HG02623 (cell line): Measurements from ENCODE around the gene NUDT3.
"Not testable (repeated sequence)": the region's sequence is repeated elsewhere in the genome, so short reads cannot be mapped to it uniquely, and the experiment has no call there.

Experiments used
- ATAC-seq: cut with Tn5 transposase; IDR thresholded peaks from one replicate; pipeline ENCODE4 v1.9.1; 2021; ENCODE audit warnings: moderate library complexity; ENCODE audit not compliant: unreplicated experiment

NUDT3 gene

GRCh38 chr6:34346175-34347119 is 46.0 kb downstream of the NUDT3 start:
- no peak for ATAC-seq

DNA sequence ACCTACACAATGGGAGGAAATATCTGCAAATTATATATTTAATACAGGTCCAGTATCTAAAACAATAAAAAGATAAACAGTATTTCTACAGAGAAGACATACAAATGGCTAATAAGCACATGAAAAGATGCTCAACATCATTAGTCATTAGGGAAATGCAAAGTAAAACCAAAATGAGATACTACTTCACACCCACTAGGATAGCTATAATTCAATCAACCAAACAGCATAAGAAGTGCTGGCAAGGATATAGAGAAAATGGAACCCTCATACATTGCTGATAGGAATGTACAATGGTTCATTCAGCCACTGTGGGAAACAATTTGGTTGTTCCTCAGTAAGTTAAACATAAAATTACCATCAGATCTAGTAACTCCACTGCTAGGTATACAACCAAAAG is 48.7 kb downstream of the NUDT3 start:
- no peak for ATAC-seq

GRCh38 chr6:34342247-34342646 is 50.2 kb downstream of the NUDT3 start:
- no peak for ATAC-seq

GRCh38 chr6:34341481-34341971 is 50.9 kb downstream of the NUDT3 start:
- ATAC-seq: no peak

DNA sequence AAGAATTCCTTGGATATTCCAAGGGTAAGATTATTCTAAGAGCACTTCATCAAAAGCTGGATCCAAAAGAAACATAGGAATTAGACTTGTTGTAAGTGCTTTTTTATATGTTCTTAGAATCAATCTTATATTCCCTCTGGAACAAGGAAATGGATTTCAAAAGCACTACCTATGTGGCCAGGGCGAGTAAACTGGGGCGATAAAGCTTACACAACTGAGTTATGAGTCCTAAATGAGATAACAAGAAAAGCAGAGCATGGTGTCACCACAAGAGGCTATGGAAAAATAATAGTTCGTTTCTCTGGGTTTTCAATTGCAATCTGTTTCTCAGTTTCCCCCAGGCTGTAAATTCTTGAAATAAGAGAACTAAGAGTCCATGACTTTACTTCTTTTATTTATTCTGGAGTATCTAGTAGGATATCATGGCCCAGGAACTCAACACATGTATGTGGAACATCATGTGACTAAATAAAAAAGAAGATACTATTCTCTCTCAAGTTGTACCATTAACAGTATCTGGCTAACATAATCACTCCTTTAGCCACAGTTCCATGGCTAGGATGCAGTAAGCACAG is 51.5 kb downstream of the NUDT3 start:
- no peak for ATAC-seq

DNA sequence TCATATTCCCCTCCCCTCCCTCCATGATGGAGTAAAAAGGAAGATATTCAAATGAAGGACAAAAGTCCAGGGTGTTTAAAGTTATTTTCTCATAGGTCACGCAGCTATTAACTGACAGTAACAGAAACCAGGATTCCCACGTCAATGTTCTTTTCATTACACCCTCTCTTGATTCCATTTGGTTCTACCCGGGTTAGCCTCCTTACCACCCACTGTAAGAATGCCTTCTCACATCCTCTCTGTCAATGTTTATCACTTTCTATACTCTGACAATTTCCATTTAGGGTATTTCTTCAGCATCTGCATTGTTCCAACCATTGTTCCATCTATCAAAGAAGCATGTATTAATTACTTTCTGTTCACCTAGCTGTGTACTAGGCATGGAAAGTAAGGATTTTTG is 52.1 kb downstream of the NUDT3 start:
- ATAC-seq: no peak

DNA sequence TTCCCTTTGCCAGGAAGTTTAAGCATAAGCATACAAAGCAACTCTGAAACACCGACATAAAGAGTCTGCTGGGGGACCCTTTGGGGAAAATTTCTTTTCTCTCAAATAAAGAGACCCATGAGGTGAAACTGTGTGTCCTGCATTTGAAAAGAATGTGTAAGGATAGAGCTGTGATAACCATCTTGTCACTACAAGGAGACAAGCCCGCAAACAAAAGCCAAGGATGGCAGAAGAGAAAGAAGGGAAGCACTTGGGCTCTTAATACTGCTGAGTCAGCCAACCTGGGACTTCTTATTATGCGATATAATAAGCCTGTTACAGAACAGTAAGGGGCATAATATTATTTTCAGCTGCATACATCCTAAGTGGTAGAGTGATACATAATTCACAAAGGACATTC is 52.5 kb downstream of the NUDT3 start:
- no peak for ATAC-seq

GRCh38 chr6:34339432-34339831 is 53.0 kb downstream of the NUDT3 start:
- no peak for ATAC-seq

DNA sequence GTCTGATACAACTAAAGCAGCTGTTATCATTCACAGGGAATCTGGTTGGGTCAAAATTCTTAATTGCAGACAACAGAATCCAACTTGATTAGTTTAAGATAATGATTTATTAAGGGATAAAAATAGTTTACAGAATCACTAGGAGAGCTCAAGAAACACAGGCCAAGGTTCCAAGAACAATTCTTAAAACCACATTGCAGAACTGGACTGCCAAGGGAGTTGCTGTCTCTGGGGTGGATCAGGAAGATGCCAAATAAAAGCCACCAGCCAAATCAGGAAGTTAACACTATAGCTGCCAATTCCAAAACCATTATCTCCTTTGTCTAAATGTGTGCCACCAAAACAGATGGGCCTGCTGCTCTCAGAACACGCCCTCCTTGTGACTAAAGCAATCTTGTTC is 53.7 kb downstream of the NUDT3 start:
- no peak for ATAC-seq

DNA sequence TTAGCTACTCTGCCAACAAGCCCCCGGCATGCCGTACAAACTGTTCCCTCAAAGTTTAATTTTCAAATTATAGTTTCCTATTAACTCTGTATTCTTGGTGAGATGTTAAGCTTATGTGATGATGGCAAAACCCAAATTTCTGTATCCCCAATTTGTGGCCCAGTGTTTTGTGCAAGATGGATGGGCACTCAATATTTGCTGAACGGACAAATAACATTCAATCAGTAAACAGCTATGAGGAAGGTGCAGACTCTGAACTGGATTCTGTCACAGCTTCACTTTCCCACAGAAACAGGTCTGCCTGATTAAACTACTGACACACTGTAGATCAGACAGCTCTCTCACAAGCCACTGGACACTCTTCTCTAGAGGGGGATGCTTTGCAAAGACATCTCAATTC is 54.1 kb downstream of the NUDT3 start:
- ATAC-seq: no peak

- ATAC-seq: no peak
Observed at GRCh38 chr6:34334796-34335416, 57.6 kb downstream of the NUDT3 start.

DNA sequence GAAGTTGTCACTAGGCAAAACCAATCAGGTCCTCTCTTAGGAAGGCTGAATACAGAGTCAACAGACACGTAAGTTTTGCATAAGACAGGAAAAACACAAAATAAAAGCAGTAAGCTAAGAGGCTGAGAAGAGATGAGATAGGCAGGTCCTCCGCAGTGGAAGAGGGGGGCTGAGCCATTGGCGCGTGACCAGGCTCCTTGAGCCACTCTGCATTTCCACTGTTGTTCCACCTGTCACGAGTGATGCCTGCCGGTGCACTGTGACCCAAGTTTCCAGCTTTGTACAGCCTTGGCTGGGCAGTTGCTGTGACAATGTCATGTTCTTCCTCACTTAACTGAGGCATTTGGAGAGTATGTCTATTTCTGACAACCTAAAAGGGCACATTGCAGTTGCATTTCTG is 58.6 kb downstream of the NUDT3 start:
- no peak for ATAC-seq

GRCh38 chr6:34332251-34333198 is 59.9 kb downstream of the NUDT3 start:
- ATAC-seq: no peak

DNA sequence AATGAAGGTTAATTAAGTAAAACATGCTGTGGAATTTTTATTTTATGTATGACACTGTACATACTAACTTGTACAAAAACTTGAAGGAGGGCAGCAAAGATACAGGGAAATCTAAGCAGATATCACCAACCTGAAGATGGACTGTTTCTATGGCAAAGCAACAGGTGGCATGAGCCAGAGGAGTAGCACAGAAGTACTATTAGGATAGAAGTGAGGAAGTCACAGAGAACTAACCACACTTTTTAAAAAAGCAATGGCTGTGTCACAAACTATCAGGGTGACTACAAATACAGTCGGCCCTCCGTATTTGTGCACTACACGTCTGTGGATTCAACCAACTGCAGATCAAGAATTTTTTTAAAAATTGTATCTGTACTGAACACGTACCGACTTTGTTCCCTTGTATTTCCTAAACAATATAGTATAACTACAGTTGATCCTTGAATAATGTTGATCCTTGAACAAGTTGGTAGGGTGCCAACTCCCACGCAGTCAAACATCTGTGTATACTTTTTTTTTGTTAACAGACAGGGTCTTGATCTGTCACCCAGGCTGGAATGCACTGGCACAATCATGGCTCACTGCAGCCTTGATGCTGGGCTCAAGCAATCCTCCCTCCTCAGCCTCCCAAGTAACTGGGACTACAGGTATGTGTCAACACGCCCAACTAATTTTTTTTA is 61.0 kb downstream of the NUDT3 start:
- ATAC-seq: no peak

- not testable (repeated sequence) for ATAC-seq
Observed at GRCh38 chr6:34329814-34330213, 62.7 kb downstream of the NUDT3 start.

GRCh38 chr6:34328969-34329368 is 63.5 kb downstream of the NUDT3 start:
- ATAC-seq: no peak

GRCh38 chr6:34327313-34328205 is 64.9 kb downstream of the NUDT3 start:
- not testable (repeated sequence) for ATAC-seq

- no peak for ATAC-seq
Observed at GRCh38 chr6:34325633-34326032, 66.8 kb downstream of the NUDT3 start.
